Activated T-cell treated with anti-CD3 and anti-CD28 coated beads, Interleukin-2, amount 50 U/mL, for 24 hours (primary cell): ENCODE data around the gene TTLL13.
"Not testable (repeated sequence)": the region's sequence is repeated elsewhere in the genome, so short reads cannot be mapped to it uniquely, and the experiment has no call there.

ENCODE experiments used
- DNase-seq: peaks from one replicate; pipeline ENCODE4 v3.0.0-alpha.2; 2020
- H3K27ac Mint-ChIP-seq: 2 replicates; pipeline ENCODE4 v1.8.0; 2020; ENCODE audit warnings: mild to moderate bottlenecking, mixed read lengths
- H3K27me3 Mint-ChIP-seq: 2 replicates; pipeline ENCODE4 v1.8.0; 2020; ENCODE audit warnings: mixed read lengths
- H3K36me3 Mint-ChIP-seq: 2 replicates; pipeline ENCODE4 v1.8.0; 2020; ENCODE audit warnings: low read depth, mixed read lengths
- H3K4me1 Mint-ChIP-seq: 2 replicates; pipeline ENCODE4 v1.8.0; 2020; ENCODE audit warnings: low read depth, mixed read lengths
- H3K4me3 Mint-ChIP-seq: 2 replicates; pipeline ENCODE4 v1.8.0; 2020; ENCODE audit warnings: mild to moderate bottlenecking, moderate library complexity, mixed read lengths
- H3K9me3 Mint-ChIP-seq: 2 replicates; pipeline ENCODE4 v1.8.0; 2020; ENCODE audit warnings: mixed read lengths

TTLL13 gene

GRCh38 chr15:90271459-90272166, 22.3 kb downstream of the TTLL13 start:
- peak; percentile 19 for DNase-seq

GRCh38 chr15:90278467-90278866, 29.1 kb downstream of the TTLL13 start:
- H3K9me3 Mint-ChIP-seq, H3K4me3 Mint-ChIP-seq, DNase-seq, H3K4me1 Mint-ChIP-seq, H3K27me3 Mint-ChIP-seq, H3K27ac Mint-ChIP-seq: not testable (repeated sequence)
- peaks cover 30% of the 10 kb centered on the region for H3K36me3 Mint-ChIP-seq

More at GRCh38 chr15:90271459-90272166, 22.3 kb downstream of the TTLL13 start:
- H3K4me3 Mint-ChIP-seq: no peak overlapping the region
- no peaks in the 10 kb centered on the region for H3K27me3 Mint-ChIP-seq
- H3K36me3 Mint-ChIP-seq: peaks cover 89% of the 10 kb centered on the region
- no peaks in the 10 kb centered on the region for H3K9me3 Mint-ChIP-seq
- H3K27ac Mint-ChIP-seq: peak overlapping the region; percentile 88
- H3K4me1 Mint-ChIP-seq: peaks cover 54% of the 10 kb centered on the region

- not testable (repeated sequence) for H3K4me1 Mint-ChIP-seq, H3K4me3 Mint-ChIP-seq, DNase-seq, H3K27me3 Mint-ChIP-seq, H3K9me3 Mint-ChIP-seq, H3K27ac Mint-ChIP-seq, H3K36me3 Mint-ChIP-seq
Measured at GRCh38 chr15:90280743-90281142, 31.4 kb downstream of the TTLL13 start.

GRCh38 chr15:90281637-90282036, 32.3 kb downstream of the TTLL13 start:
- H3K4me1 Mint-ChIP-seq, H3K27ac Mint-ChIP-seq, H3K9me3 Mint-ChIP-seq, DNase-seq, H3K36me3 Mint-ChIP-seq, H3K4me3 Mint-ChIP-seq, H3K27me3 Mint-ChIP-seq: not testable (repeated sequence)

- Mint-ChIP-seq H3K4me1 (no peaks in the 10 kb centered on the region), H3K9me3 (no peaks in the 10 kb centered on the region), H3K4me3 (no peak overlapping the region), H3K27ac (no peak overlapping the region), H3K27me3 (no peaks in the 10 kb centered on the region), H3K36me3 (no peaks in the 10 kb centered on the region)
- DNase-seq: no peak
Measured at GRCh38 chr15:90286678-90287077, 37.3 kb downstream of the TTLL13 start.

GRCh38 chr15:90287101-90287500, 37.7 kb downstream of the TTLL13 start:
- no peaks in the 10 kb centered on the region for H3K9me3 Mint-ChIP-seq
- H3K27ac Mint-ChIP-seq: no peak overlapping the region
- H3K4me3 Mint-ChIP-seq: no peak overlapping the region
- DNase-seq: no peak
- H3K4me1 Mint-ChIP-seq: no peaks in the 10 kb centered on the region
- no peaks in the 10 kb centered on the region for H3K27me3 Mint-ChIP-seq
- no peaks in the 10 kb centered on the region for H3K36me3 Mint-ChIP-seq

- H3K4me3 Mint-ChIP-seq: no peak overlapping the region
- DNase-seq: no peak
- H3K27ac Mint-ChIP-seq: no peak overlapping the region
- H3K9me3 Mint-ChIP-seq: no peaks in the 10 kb centered on the region
- H3K27me3 Mint-ChIP-seq: no peaks in the 10 kb centered on the region
- no peaks in the 10 kb centered on the region for H3K4me1 Mint-ChIP-seq
- H3K36me3 Mint-ChIP-seq: no peaks in the 10 kb centered on the region
Measured at GRCh38 chr15:90287946-90288345, 38.6 kb downstream of the TTLL13 start.

GRCh38 chr15:90291679-90292356, 42.5 kb downstream of the TTLL13 start:
- Mint-ChIP-seq H3K9me3 (no peaks in the 10 kb centered on the region), H3K4me1 (peaks cover 7% of the 10 kb centered on the region), H3K27ac (no peak overlapping the region), H3K4me3 (no peak overlapping the region), H3K27me3 (peaks cover 3% of the 10 kb centered on the region), H3K36me3 (no peaks in the 10 kb centered on the region)
- DNase-seq: no peak

- not testable (repeated sequence) for H3K36me3 Mint-ChIP-seq, H3K4me3 Mint-ChIP-seq, H3K9me3 Mint-ChIP-seq, H3K27ac Mint-ChIP-seq, H3K27me3 Mint-ChIP-seq
- peaks cover 11% of the 10 kb centered on the region for H3K4me1 Mint-ChIP-seq
- DNase-seq: peak; percentile 82
Measured at GRCh38 chr15:90293040-90293810, 43.9 kb downstream of the TTLL13 start.

- DNase-seq: no peak
- Mint-ChIP-seq H3K9me3 (no peaks in the 10 kb centered on the region), H3K27me3 (peaks cover 3% of the 10 kb centered on the region), H3K36me3 (no peaks in the 10 kb centered on the region), H3K4me1 (peaks cover 11% of the 10 kb centered on the region), H3K27ac (no peak overlapping the region), H3K4me3 (no peak overlapping the region)
Measured at GRCh38 chr15:90294159-90294558, 44.8 kb downstream of the TTLL13 start.

- DNase-seq: no peak
- Mint-ChIP-seq H3K9me3 (no peaks in the 10 kb centered on the region), H3K27me3 (peaks cover 3% of the 10 kb centered on the region), H3K36me3 (no peaks in the 10 kb centered on the region), H3K4me3 (no peak overlapping the region), H3K4me1 (peaks cover 11% of the 10 kb centered on the region), H3K27ac (no peak overlapping the region)
Measured at GRCh38 chr15:90294601-90295269, 45.4 kb downstream of the TTLL13 start.

- Mint-ChIP-seq H3K27ac (no peak overlapping the region), H3K4me3 (no peak overlapping the region), H3K4me1 (peaks cover 11% of the 10 kb centered on the region), H3K9me3 (no peaks in the 10 kb centered on the region), H3K27me3 (peaks cover 3% of the 10 kb centered on the region), H3K36me3 (no peaks in the 10 kb centered on the region)
- DNase-seq: no peak
Measured at GRCh38 chr15:90295270-90295648, 45.9 kb downstream of the TTLL13 start.

GRCh38 chr15:90296316-90296884, 47.0 kb downstream of the TTLL13 start:
- not testable (repeated sequence) for DNase-seq, H3K27ac Mint-ChIP-seq, H3K4me3 Mint-ChIP-seq, H3K27me3 Mint-ChIP-seq, H3K36me3 Mint-ChIP-seq, H3K9me3 Mint-ChIP-seq
- peaks cover 16% of the 10 kb centered on the region for H3K4me1 Mint-ChIP-seq

- Mint-ChIP-seq H3K4me1 (peaks cover 22% of the 10 kb centered on the region), H3K27me3 (peaks cover 3% of the 10 kb centered on the region), H3K4me3 (no peak overlapping the region), H3K27ac (no peak overlapping the region), H3K36me3 (no peaks in the 10 kb centered on the region), H3K9me3 (no peaks in the 10 kb centered on the region)
- DNase-seq: no peak
Measured at GRCh38 chr15:90297021-90297420, 47.7 kb downstream of the TTLL13 start.
